SK-N-SH (cell line): ENCODE measurements around the gene RAPSN. TPM values are rescaled to one million over a fixed set of nuclear protein-coding genes. Genes with fewer than 3 reads are reported as not detected.

Experiments
- CTCF ChIA-PET: fragments of 300-600, 350-600 bp; formaldehyde crosslinking; extraction: SDS; loops from one replicate; lab custom pipeline; 2021; lab: Yijun Ruan, JAX
- POLR2A ChIA-PET: fragments of 350-600 bp; sonication (Branson Sonifier 250); formaldehyde crosslinking; extraction: SDS; loops from one replicate; lab custom pipeline; 2020; ENCODE audit warnings: antibody characterized with exemption, inconsistent platforms; lab: Yijun Ruan, JAX
- DNase-seq: peaks from one replicate; pipeline ENCODE4 v3.0.0; 2012
- H2AFZ ChIP-seq: fragments of 200-600 bp; sonication (generic); 2 replicates; pipeline ENCODE4 v1.8.1; 2016; ENCODE audit warnings: antibody characterized with exemption, mild to moderate bottlenecking, low read depth
- H3F3A ChIP-seq: fragments of 200-600 bp; sonication (generic); replicated peaks from 2 replicates; pipeline ENCODE3; 2016; ENCODE audit warnings: antibody characterized with exemption, mild to moderate bottlenecking; ENCODE audit not compliant: insufficient read depth
- H3K27ac ChIP-seq, 2 experiments: fragments of 200-500 bp in 1 of 2; fragments of 200-600 bp in 1 of 2; sonication (Bioruptor generic) in 1 of 2; sonication (generic), shearing (Covaris generic) in 1 of 2; 2 replicates each; pipeline versions ENCODE4 v1.5.1 to v1.6.1; 2014 to 2016; ENCODE audit warnings: low read depth in 2 of 2, inconsistent platforms in 1 of 2, low read length in 1 of 2, mild to moderate bottlenecking in 1 of 2, mixed read lengths in 1 of 2
- H3K27me3 ChIP-seq: fragments of 200-600 bp; sonication (generic), shearing (Covaris generic); 2 replicates; pipeline ENCODE4 v1.6.1; 2016; ENCODE audit warnings: mixed run types; ENCODE audit not compliant: insufficient read depth
- H3K36me3 ChIP-seq, 2 experiments: fragments of 200-500 bp in 1 of 2; fragments of 200-600 bp in 1 of 2; sonication (Bioruptor generic) in 1 of 2; sonication (generic) in 1 of 2; replicated peaks in 1 of 2; 2 replicates each; pipeline versions ENCODE3 to v1.5.1; 2014 to 2016; ENCODE audit warnings: low read length in 1 of 2, mild to moderate bottlenecking in 1 of 2; ENCODE audit not compliant: insufficient read depth in 2 of 2, control insufficient read depth in 1 of 2
- H3K4me1 ChIP-seq, 2 experiments: fragments of 200-500 bp in 1 of 2; fragments of 200-600 bp in 1 of 2; sonication (Bioruptor generic) in 1 of 2; sonication (generic), shearing (Covaris generic) in 1 of 2; 2 replicates each; pipeline versions ENCODE4 v1.5.1 to v1.6.1; 2014 to 2016; ENCODE audit warnings: low read depth in 1 of 2, low read length in 1 of 2, mixed run types in 1 of 2; ENCODE audit not compliant: insufficient read depth in 2 of 2, control insufficient read depth in 1 of 2
- H3K4me2 ChIP-seq: fragments of 200-600 bp; sonication (generic), shearing (Covaris generic); 2 replicates; pipeline ENCODE4 v1.6.1; 2017; ENCODE audit warnings: mixed run types
- H3K4me3 ChIP-seq, 2 experiments: fragments of 200-500 bp in 1 of 2; fragments of 200-600 bp in 1 of 2; sonication (Bioruptor generic) in 1 of 2; sonication (generic), shearing (Covaris generic) in 1 of 2; 2 replicates each; pipeline versions ENCODE4 v1.5.1 to v1.8.1; 2014 to 2016; ENCODE audit warnings: low read depth in 2 of 2, inconsistent platforms in 1 of 2, low read length in 1 of 2, mild to moderate bottlenecking in 1 of 2, mixed read lengths in 1 of 2, moderate library complexity in 1 of 2
- H3K79me2 ChIP-seq: fragments of 200-600 bp; sonication (generic); 2 replicates; pipeline ENCODE4 v1.8.1; 2017; ENCODE audit warnings: mild to moderate bottlenecking; ENCODE audit not compliant: insufficient read depth
- H3K9ac ChIP-seq: fragments of 200-600 bp; sonication (generic); 2 replicates; pipeline ENCODE4 v1.6.1; 2017; ENCODE audit warnings: mixed run types
- H3K9me2 ChIP-seq: fragments of 200-600 bp; sonication (generic); 2 replicates; pipeline ENCODE4 v1.6.1; 2017; ENCODE audit warnings: mixed run types
- H3K9me3 ChIP-seq: fragments of 200-600 bp; sonication (generic); 2 replicates; pipeline ENCODE4 v1.6.1; 2017; ENCODE audit warnings: mixed run types, mild to moderate bottlenecking, moderate library complexity
- H4K20me1 ChIP-seq: fragments of 200-600 bp; sonication (generic); 2 replicates; pipeline ENCODE4 v1.6.1; 2017; ENCODE audit warnings: mild to moderate bottlenecking, mixed run types; ENCODE audit not compliant: insufficient read depth
- EZH2phosphoT487 ChIP-seq: fragments of 200-600 bp; sonication (generic); IDR thresholded peaks from 2 replicates; pipeline ENCODE4 v1.6.1; 2017; ENCODE audit warnings: low read depth, mixed run types, mild to moderate bottlenecking, antibody characterized with exemption, moderate library complexity, borderline replicate concordance
- FOSL2 ChIP-seq: IDR thresholded peaks from 2 replicates; pipeline ENCODE4 v1.4.0; 2012; ENCODE audit warnings: low read depth, mild to moderate bottlenecking, moderate library complexity, borderline replicate concordance
- FOXJ3 ChIP-seq: sonication (generic); formaldehyde crosslinking; IDR thresholded peaks from 2 replicates; pipeline ENCODE4 v1.5.1; 2020; ENCODE audit warnings: mild to moderate bottlenecking, missing genetic modification reagents
- GATA2 ChIP-seq: sonication (generic); formaldehyde crosslinking; IDR thresholded peaks from 2 replicates; pipeline ENCODE4 v1.5.0; 2020; ENCODE audit warnings: mild to moderate bottlenecking, missing genetic modification reagents
- IRF3 ChIP-seq: fragments of 150-350 bp; IDR thresholded peaks from 2 replicates; pipeline ENCODE4 v1.6.1; 2016; ENCODE audit warnings: mild to moderate bottlenecking, low read depth, low read length
- MXI1 ChIP-seq: IDR thresholded peaks from 2 replicates; pipeline ENCODE4 v1.6.1; 2012; ENCODE audit warnings: mild to moderate bottlenecking, low read depth, low read length, improper control_type of control experiment
- NFIC ChIP-seq: IDR thresholded peaks from 2 replicates; pipeline ENCODE4 v1.4.0; 2012; ENCODE audit warnings: borderline replicate concordance
- NRF1 ChIP-seq: IDR thresholded peaks from 2 replicates; pipeline ENCODE4 v1.6.1; 2012; ENCODE audit warnings: low read depth, mild to moderate bottlenecking, low read length
- PBX3 ChIP-seq: IDR thresholded peaks from 2 replicates; pipeline ENCODE4; 2012
- RCOR1 ChIP-seq: fragments of 150-350 bp; IDR thresholded peaks from 2 replicates; pipeline ENCODE4 v1.6.1; 2017; ENCODE audit warnings: antibody characterized with exemption, low read length
- REST ChIP-seq: IDR thresholded peaks from 2 replicates; pipeline ENCODE4 v1.6.1; 2012; ENCODE audit warnings: mild to moderate bottlenecking, low read depth, low read length, moderate library complexity
- RFX5 ChIP-seq: IDR thresholded peaks from 2 replicates; pipeline ENCODE4 v1.6.1; 2012; ENCODE audit warnings: mild to moderate bottlenecking, improper control_type of control experiment, low read length
- SIN3A ChIP-seq: IDR thresholded peaks from 2 replicates; pipeline ENCODE4 v1.6.1; 2012; ENCODE audit warnings: low read depth, mild to moderate bottlenecking, low read length, moderate library complexity, borderline replicate concordance
- SMC3 ChIP-seq: IDR thresholded peaks from 2 replicates; pipeline ENCODE4 v1.6.1; 2012; ENCODE audit warnings: low read depth, low read length, improper control_type of control experiment
- TCF12 ChIP-seq: IDR thresholded peaks from 2 replicates; pipeline ENCODE4 v1.4.0; 2012
- TEAD4 ChIP-seq: IDR thresholded peaks from 2 replicates; pipeline ENCODE4 v1.4.0; 2012; ENCODE audit warnings: mild to moderate bottlenecking, borderline replicate concordance; ENCODE audit not compliant: insufficient read depth
- USF1 ChIP-seq: IDR thresholded peaks from 2 replicates; pipeline ENCODE4 v1.4.0; 2012; ENCODE audit warnings: low read depth, borderline replicate concordance
- YY1 ChIP-seq: IDR thresholded peaks from 2 replicates; pipeline ENCODE4 v1.4.0; 2012; ENCODE audit warnings: low read depth, mild to moderate bottlenecking
- polyA plus RNA-seq, 3 experiments: library from polyadenylated mRNA; depleted of rRNA; stranded (reverse); fragments of >200 nt; gene quantifications; 2 replicates each; pipeline ENCODE4 v1.2.3, GENCODE V29; 2012

RAPSN gene
- polyA plus RNA-seq, 1 of the 3 experiments (the other 2 are of a cell fraction): 0.07 TPM

GRCh38 chr11:47496808-47497207 is 47.9 kb upstream of the RAPSN start:
- Histone ChIP-seq H3K9me2 (no peaks in the 10 kb centered on the region), H3K27ac (no peak overlapping the region), H3K79me2 (peaks cover 98% of the 10 kb centered on the region), H3K36me3 (peaks cover 38 to 56% of the 10 kb centered on the region in 2 experiments), H2AFZ (no peak overlapping the region), H3K4me1 (peaks cover 26 to 40% of the 10 kb centered on the region in 2 experiments; a peak in 3 of 4 replicates), H3F3A (no peaks in the 10 kb centered on the region), H3K4me3 (no peak overlapping the region), H4K20me1 (peaks cover 81% of the 10 kb centered on the region), H3K9me3 (no peaks in the 10 kb centered on the region)
- POLR2A ChIA-PET: no interaction called here
- no peak for DNase-seq
- TF ChIP-seq RFX5 (no peak), REST (no peak), PBX3 (no peak), NFIC (no peak), SIN3A (no peak), EZH2phosphoT487 (no peak), NRF1 (no peak), SMC3 (no peak), USF1 (no peak), YY1 (no peak), RCOR1 (no peak), MXI1 (no peak), GATA2 (CRISPR knock-in tag) (no peak), FOXJ3 (no peak), TCF12 (no peak), IRF3 (no peak), FOSL2 (no peak), TEAD4 (no peak)
- TF ChIP-seq, all 33 proteins: peak for 0
- H3K4me2 ChIP-seq: no peak overlapping the region
- CTCF ChIA-PET: interaction anchor here (0.7 kb wide), 1 partner anchor 36 kb away, joined by 3 read pairs; no protein-coding TSS in a partner anchor
- no peak overlapping the region for H3K9ac ChIP-seq
- no peaks in the 10 kb centered on the region for H3K27me3 ChIP-seq
